HepG2 (cell line): ENCODE measurements around the gene CDHR5. TPM values are rescaled to one million over a fixed set of nuclear protein-coding genes. Genes with fewer than 3 reads are reported as not detected.
A peak's percentile ranks its signal among the peaks of the same experiment; 100 is the strongest.

Source experiments
- ESRRA ChIP-seq: sonication (generic); formaldehyde crosslinking; IDR thresholded peaks from 2 replicates; pipeline ENCODE4 v1.5.1; 2020; ENCODE audit warnings: mild to moderate bottlenecking, low read depth, missing genetic modification reagents
- HNRNPH1 ChIP-seq: fragments of 200-400 bp; formaldehyde crosslinking; optimal IDR thresholded peaks from 2 replicates; pipeline ENCODE3; 2017; ENCODE audit warnings: mild to moderate bottlenecking, low read depth, low read length
- HNRNPUL1 ChIP-seq: fragments of 200-400 bp; formaldehyde crosslinking; IDR thresholded peaks from 2 replicates; pipeline ENCODE4 v1.6.1; 2017; ENCODE audit warnings: low read depth, mild to moderate bottlenecking, low read length, moderate library complexity
- IRX3 ChIP-seq: sonication (generic); formaldehyde crosslinking; IDR thresholded peaks from 2 replicates; pipeline ENCODE4 v1.8.1; 2023; ENCODE audit warnings: mild to moderate bottlenecking, low read depth, missing genetic modification reagents, borderline replicate concordance
- KLF12 ChIP-seq: sonication (generic); formaldehyde crosslinking; IDR thresholded peaks from 2 replicates; pipeline ENCODE4 v1.4.0; 2020; ENCODE audit warnings: missing genetic modification reagents, borderline replicate concordance
- PAWR ChIP-seq: sonication (generic); formaldehyde crosslinking; IDR thresholded peaks from 2 replicates; pipeline ENCODE4 v1.4.0; 2020; ENCODE audit warnings: missing genetic modification reagents, mild to moderate bottlenecking, borderline replicate concordance
- RAD21 ChIP-seq: fragments of 450-650 bp; formaldehyde crosslinking; IDR thresholded peaks from 2 replicates; pipeline ENCODE4 v1.5.0; 2020; ENCODE audit warnings: mild to moderate bottlenecking
- SP5 ChIP-seq: IDR thresholded peaks from 2 replicates; pipeline ENCODE4 v1.6.1; 2016; ENCODE audit warnings: low read depth, borderline replicate concordance
- TFDP1 ChIP-seq: IDR thresholded peaks from 2 replicates; pipeline ENCODE4 v1.6.1; 2016; ENCODE audit warnings: missing compliant biosample characterization, missing genetic modification reagents, borderline replicate concordance
- ZFY ChIP-seq: sonication (generic); formaldehyde crosslinking; IDR thresholded peaks from 2 replicates; pipeline ENCODE4 v1.4.0; 2020; ENCODE audit warnings: missing genetic modification reagents
- ZMAT5 ChIP-seq: sonication (generic); formaldehyde crosslinking; IDR thresholded peaks from 2 replicates; pipeline ENCODE4 v1.5.0; 2020; ENCODE audit warnings: mild to moderate bottlenecking, low read depth, missing genetic modification reagents, borderline replicate concordance
- ZMYM3 ChIP-seq: sonication (generic); formaldehyde crosslinking; IDR thresholded peaks from 2 replicates; pipeline ENCODE4 v1.5.1; 2020; ENCODE audit warnings: mild to moderate bottlenecking, missing genetic modification reagents
- ZNF615 ChIP-seq: sonication (generic); formaldehyde crosslinking; IDR thresholded peaks from 2 replicates; pipeline ENCODE4 v1.5.0; 2020; ENCODE audit warnings: mild to moderate bottlenecking, missing genetic modification reagents, borderline replicate concordance
- ZNF724P ChIP-seq: sonication (generic); formaldehyde crosslinking; IDR thresholded peaks from 2 replicates; pipeline ENCODE4 v1.8.0; 2022; ENCODE audit warnings: missing genetic modification reagents, borderline replicate concordance
- ZNF781 ChIP-seq: sonication (generic); formaldehyde crosslinking; IDR thresholded peaks from 2 replicates; pipeline ENCODE4 v1.5.1; 2020; ENCODE audit warnings: borderline replicate concordance, mild to moderate bottlenecking, missing genetic modification reagents; ENCODE audit errors: not compliant biosample characterization
- polyA plus RNA-seq, 8 experiments: library from polyadenylated mRNA; depleted of rRNA in 3 of 8; stranded (reverse) in 7 of 8; unstranded in 1 of 8; fragments of >200 nt; fragmentation: Illumina TruSeq in 4 of 8; extraction: Trizol in 4 of 8; gene quantifications; 2 replicates each; pipeline versions ENCODE4 v1.2.1 to v1.2.3, GENCODE V29; 2011 to 2016; ENCODE audit warnings: low read depth in 4 of 8, missing spikeins in 1 of 8, mixed read lengths in 1 of 8; ENCODE audit not compliant: insufficient read depth in 1 of 8
- total RNA-seq, 5 experiments: library from RNA; depleted of rRNA; stranded (reverse); fragments of >200 nt; fragmentation: Illumina TruSeq; extraction: Trizol; gene quantifications; 2 replicates each; pipeline ENCODE4 v1.2.3, GENCODE V29; 2016; ENCODE audit warnings: low read depth in 1 of 5
- TF ChIP-seq, protein P1 (sequence below): IDR thresholded peaks from 2 replicates; pipeline ENCODE4 v1.6.1; 2016; ENCODE audit warnings: missing genetic modification reagents, missing compliant biosample characterization
- TF ChIP-seq, protein P2 (sequence below): sonication (generic); formaldehyde crosslinking; IDR thresholded peaks from 2 replicates; pipeline ENCODE4 v1.4.0; 2020; ENCODE audit warnings: low read depth, mild to moderate bottlenecking, missing genetic modification reagents
- TF ChIP-seq, protein P3 (sequence below): IDR thresholded peaks from 2 replicates; pipeline ENCODE4 v1.6.1; 2016; ENCODE audit warnings: low read depth, control low read depth
- TF ChIP-seq, protein P4 (sequence below): sonication (generic); formaldehyde crosslinking; IDR thresholded peaks from 2 replicates; pipeline ENCODE4 v1.4.0; 2020; ENCODE audit warnings: missing genetic modification reagents, low read depth, mild to moderate bottlenecking, borderline replicate concordance
- TF ChIP-seq, protein P5 (sequence below): sonication (generic); formaldehyde crosslinking; conservative IDR thresholded peaks from 2 replicates; pipeline ENCODE4 v1.4.0; 2020; ENCODE audit warnings: missing genetic modification reagents

Gene CDHR5
- total and polyA plus RNA-seq, 2 of the 13 experiments (the other 11 are each of a cell fraction or from before 2014, with no cell fraction given): 0.46 to 0.71 TPM

GRCh38 chr11:568306-569157 lies 56.2 kb downstream of the CDHR5 start (continued):
- TF ChIP-seq SP5 (CRISPR knock-in tag) (0 out of 2 replicates have a peak, but pooled peaks have one; percentile 11), KLF12 (peak; percentile 82; the same call in 1 of the 2 replicates), ZNF724P (CRISPR knock-in tag) (0 out of 2 replicates have a peak, but pooled peaks have one; percentile 6), PAWR (no peak), ZMYM3 (no peak), TFDP1 (peak; percentile 47; the same call in 1 of the 2 replicates), HNRNPUL1 (no peak), ESRRA (CRISPR knock-in tag) (0 out of 2 replicates have a peak, but pooled peaks have one; percentile 6), ZFY (peak; percentile 59), ZNF615 (CRISPR knock-in tag) (no peak), ZMAT5 (CRISPR knock-in tag) (no peak), ZNF781 (CRISPR knock-in tag) (no peak), IRX3 (no peak), HNRNPH1 (no peak), RAD21 (peak; percentile 52; the same call in 1 of the 2 replicates)
- TF ChIP-seq, protein P1, sequence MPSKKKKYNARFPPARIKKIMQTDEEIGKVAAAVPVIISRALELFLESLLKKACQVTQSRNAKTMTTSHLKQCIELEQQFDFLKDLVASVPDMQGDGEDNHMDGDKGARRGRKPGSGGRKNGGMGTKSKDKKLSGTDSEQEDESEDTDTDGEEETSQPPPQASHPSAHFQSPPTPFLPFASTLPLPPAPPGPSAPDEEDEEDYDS (CRISPR knock-in tag): peak; percentile 54; the same call in 1 of the 2 replicates
- TF ChIP-seq, protein P2, sequence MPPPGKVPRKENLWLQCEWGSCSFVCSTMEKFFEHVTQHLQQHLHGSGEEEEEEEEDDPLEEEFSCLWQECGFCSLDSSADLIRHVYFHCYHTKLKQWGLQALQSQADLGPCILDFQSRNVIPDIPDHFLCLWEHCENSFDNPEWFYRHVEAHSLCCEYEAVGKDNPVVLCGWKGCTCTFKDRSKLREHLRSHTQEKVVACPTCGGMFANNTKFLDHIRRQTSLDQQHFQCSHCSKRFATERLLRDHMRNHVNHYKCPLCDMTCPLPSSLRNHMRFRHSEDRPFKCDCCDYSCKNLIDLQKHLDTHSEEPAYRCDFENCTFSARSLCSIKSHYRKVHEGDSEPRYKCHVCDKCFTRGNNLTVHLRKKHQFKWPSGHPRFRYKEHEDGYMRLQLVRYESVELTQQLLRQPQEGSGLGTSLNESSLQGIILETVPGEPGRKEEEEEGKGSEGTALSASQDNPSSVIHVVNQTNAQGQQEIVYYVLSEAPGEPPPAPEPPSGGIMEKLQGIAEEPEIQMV (CRISPR knock-in tag): peak; percentile 5; the same call in 1 of the 2 replicates
- TF ChIP-seq, protein P3, sequence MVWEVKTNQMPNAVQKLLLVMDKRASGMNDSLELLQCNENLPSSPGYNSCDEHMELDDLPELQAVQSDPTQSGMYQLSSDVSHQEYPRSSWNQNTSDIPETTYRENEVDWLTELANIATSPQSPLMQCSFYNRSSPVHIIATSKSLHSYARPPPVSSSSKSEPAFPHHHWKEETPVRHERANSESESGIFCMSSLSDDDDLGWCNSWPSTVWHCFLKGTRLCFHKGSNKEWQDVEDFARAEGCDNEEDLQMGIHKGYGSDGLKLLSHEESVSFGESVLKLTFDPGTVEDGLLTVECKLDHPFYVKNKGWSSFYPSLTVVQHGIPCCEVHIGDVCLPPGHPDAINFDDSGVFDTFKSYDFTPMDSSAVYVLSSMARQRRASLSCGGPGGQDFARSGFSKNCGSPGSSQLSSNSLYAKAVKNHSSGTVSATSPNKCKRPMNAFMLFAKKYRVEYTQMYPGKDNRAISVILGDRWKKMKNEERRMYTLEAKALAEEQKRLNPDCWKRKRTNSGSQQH (CRISPR knock-in tag): no peak
- TF ChIP-seq, protein P4, sequence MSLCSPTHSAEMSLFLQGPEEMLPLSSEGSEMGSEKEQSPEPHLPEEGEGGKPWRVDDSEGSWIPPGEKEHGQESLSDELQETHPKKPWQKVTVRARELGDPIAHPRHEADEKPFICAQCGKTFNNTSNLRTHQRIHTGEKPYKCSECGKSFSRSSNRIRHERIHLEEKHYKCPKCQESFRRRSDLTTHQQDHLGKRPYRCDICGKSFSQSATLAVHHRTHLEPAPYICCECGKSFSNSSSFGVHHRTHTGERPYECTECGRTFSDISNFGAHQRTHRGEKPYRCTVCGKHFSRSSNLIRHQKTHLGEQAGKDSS (CRISPR knock-in tag): peak; percentile 4; the same call in 1 of the 2 replicates
- TF ChIP-seq, protein P5, sequence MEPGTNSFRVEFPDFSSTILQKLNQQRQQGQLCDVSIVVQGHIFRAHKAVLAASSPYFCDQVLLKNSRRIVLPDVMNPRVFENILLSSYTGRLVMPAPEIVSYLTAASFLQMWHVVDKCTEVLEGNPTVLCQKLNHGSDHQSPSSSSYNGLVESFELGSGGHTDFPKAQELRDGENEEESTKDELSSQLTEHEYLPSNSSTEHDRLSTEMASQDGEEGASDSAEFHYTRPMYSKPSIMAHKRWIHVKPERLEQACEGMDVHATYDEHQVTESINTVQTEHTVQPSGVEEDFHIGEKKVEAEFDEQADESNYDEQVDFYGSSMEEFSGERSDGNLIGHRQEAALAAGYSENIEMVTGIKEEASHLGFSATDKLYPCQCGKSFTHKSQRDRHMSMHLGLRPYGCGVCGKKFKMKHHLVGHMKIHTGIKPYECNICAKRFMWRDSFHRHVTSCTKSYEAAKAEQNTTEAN (CRISPR knock-in tag): 0 out of 2 replicates have a peak, but pooled peaks have one; percentile 37
